H9 (cell line): ENCODE measurements around the gene MXD4. TPM values are rescaled to one million over a fixed set of nuclear protein-coding genes. Genes with fewer than 3 reads are reported as not detected.

Experiments
- DNase-seq: peaks from one replicate; pipeline ENCODE4 v3.0.0-alpha.2; 2017
- H2AFZ ChIP-seq: one replicate; pipeline ENCODE4 v1.6.1; 2013; ENCODE audit warnings: mild to moderate bottlenecking, low read length, control low read depth, moderate library complexity
- H2AK5ac ChIP-seq: 2 replicates; pipeline ENCODE4 v1.6.1; 2013; ENCODE audit warnings: low read length, control low read depth, mixed read lengths; ENCODE audit not compliant: insufficient read length
- H2BK120ac ChIP-seq: one replicate; pipeline ENCODE4 v1.6.1; 2013; ENCODE audit warnings: low read depth, mild to moderate bottlenecking, low read length, control low read depth, inconsistent platforms; ENCODE audit not compliant: poor library complexity, severe bottlenecking
- H2BK12ac ChIP-seq: 2 replicates; pipeline ENCODE4 v1.6.1; 2013; ENCODE audit warnings: low read length, control low read depth, mixed read lengths, low read depth; ENCODE audit not compliant: insufficient read length
- H2BK15ac ChIP-seq: 2 replicates; pipeline ENCODE4 v1.6.1; 2013; ENCODE audit warnings: low read depth, low read length, control low read depth
- H2BK20ac ChIP-seq: one replicate; pipeline ENCODE4 v1.6.1; 2013; ENCODE audit warnings: low read depth, mild to moderate bottlenecking, low read length, control low read depth, inconsistent platforms; ENCODE audit not compliant: poor library complexity, severe bottlenecking
- H2BK5ac ChIP-seq: 2 replicates; pipeline ENCODE4 v1.6.1; 2013; ENCODE audit warnings: low read length, control low read depth, mixed read lengths; ENCODE audit not compliant: insufficient read length
- H3K14ac ChIP-seq: 2 replicates; pipeline ENCODE4 v1.6.1; 2013; ENCODE audit warnings: low read length, control low read depth; ENCODE audit not compliant: insufficient read depth
- H3K18ac ChIP-seq: 2 replicates; pipeline ENCODE4 v1.6.1; 2013; ENCODE audit warnings: low read depth, mild to moderate bottlenecking, mixed read lengths, low read length, control low read depth; ENCODE audit not compliant: insufficient read length
- H3K23ac ChIP-seq: 2 replicates; pipeline ENCODE4 v1.6.1; 2013; ENCODE audit warnings: low read length, control low read depth, mixed read lengths, low read depth; ENCODE audit not compliant: insufficient read length
- H3K23me2 ChIP-seq: 2 replicates; pipeline ENCODE4 v1.6.1; 2013; ENCODE audit warnings: low read depth, mild to moderate bottlenecking, mixed read lengths, low read length, control low read depth; ENCODE audit not compliant: insufficient read length, poor library complexity, severe bottlenecking
- H3K27ac ChIP-seq: 2 replicates; pipeline ENCODE4 v1.5.1; 2013; ENCODE audit warnings: low read length, control low read depth, mixed read lengths, low read depth; ENCODE audit not compliant: insufficient read length
- H3K27me3 ChIP-seq: 2 replicates; pipeline ENCODE4 v1.6.1; 2013; ENCODE audit warnings: low read length, control low read depth, inconsistent platforms; ENCODE audit not compliant: insufficient read depth
- H3K4ac ChIP-seq: 2 replicates; pipeline ENCODE4 v1.6.1; 2013; ENCODE audit warnings: low read depth, mild to moderate bottlenecking, control low read depth, inconsistent platforms, low read length, moderate library complexity
- H3K4me1 ChIP-seq: 2 replicates; pipeline ENCODE4 v1.6.1; 2013; ENCODE audit warnings: low read length, control low read depth, inconsistent platforms; ENCODE audit not compliant: insufficient read depth
- H3K4me2 ChIP-seq: 2 replicates; pipeline ENCODE4 v1.6.1; 2013; ENCODE audit warnings: low read length, control low read depth, mixed read lengths; ENCODE audit not compliant: insufficient read length, insufficient read depth
- H3K56ac ChIP-seq: 2 replicates; pipeline ENCODE4 v1.6.1; 2013; ENCODE audit warnings: low read depth, mild to moderate bottlenecking, mixed read lengths, low read length, control low read depth; ENCODE audit not compliant: insufficient read length
- H3K79me1 ChIP-seq: 2 replicates; pipeline ENCODE4 v1.6.1; 2013; ENCODE audit warnings: low read depth, mild to moderate bottlenecking, moderate library complexity, low read length, control low read depth, inconsistent platforms; ENCODE audit not compliant: insufficient read depth, poor library complexity, severe bottlenecking
- H3K79me2 ChIP-seq: 2 replicates; pipeline ENCODE4 v1.6.1; 2013; ENCODE audit warnings: low read length, control low read depth, inconsistent platforms; ENCODE audit not compliant: insufficient read depth
- H3K9ac ChIP-seq: 2 replicates; pipeline ENCODE4 v1.6.1; 2013; ENCODE audit warnings: low read length, control low read depth, mixed read lengths; ENCODE audit not compliant: insufficient read length; ENCODE audit errors: extremely low read depth
- H3K9me3 ChIP-seq: one replicate; pipeline ENCODE4 v1.6.1; 2013; ENCODE audit warnings: low read depth, low read length, inconsistent platforms; ENCODE audit not compliant: control insufficient read depth
- H3T11ph ChIP-seq: one replicate; pipeline ENCODE4 v1.6.1; 2013; ENCODE audit warnings: mild to moderate bottlenecking, low read length, control low read depth, inconsistent platforms
- H4K20me1 ChIP-seq: one replicate; pipeline ENCODE4 v1.6.1; 2013; ENCODE audit not compliant: control insufficient read depth, insufficient read length, insufficient read depth
- H4K5ac ChIP-seq: 2 replicates; pipeline ENCODE4 v1.6.1; 2013; ENCODE audit warnings: low read depth, mild to moderate bottlenecking, mixed read lengths, low read length, control low read depth; ENCODE audit not compliant: insufficient read length
- H4K8ac ChIP-seq: replicated peaks from 2 replicates; pipeline ENCODE4 v1.6.1; 2013; ENCODE audit warnings: low read length, control low read depth, mixed read lengths, low read depth; ENCODE audit not compliant: insufficient read length
- H4K91ac ChIP-seq: 2 replicates; pipeline ENCODE4 v1.6.1; 2013; ENCODE audit warnings: low read depth, mild to moderate bottlenecking, moderate library complexity, mixed read lengths, low read length, control low read depth; ENCODE audit not compliant: insufficient read length
- H3K27ac Mint-ChIP-seq, 3 experiments: 2 replicates in 2 of 3; 3 replicates in 1 of 3; pipeline ENCODE4 v1.8.0; 2020 to 2021; ENCODE audit warnings: mixed read lengths in 3 of 3, mild to moderate bottlenecking in 1 of 3, moderate library complexity in 1 of 3
- H3K27me3 Mint-ChIP-seq: 2 replicates; pipeline ENCODE4 v1.8.0; 2021; ENCODE audit warnings: low read depth, mild to moderate bottlenecking, moderate library complexity, mixed read lengths
- H3K36me3 Mint-ChIP-seq, 3 experiments: 2 replicates in 2 of 3; 3 replicates in 1 of 3; pipeline ENCODE4 v1.8.0; 2020 to 2021; ENCODE audit warnings: low read depth in 3 of 3, mixed read lengths in 3 of 3; ENCODE audit not compliant: insufficient read depth in 1 of 3
- H3K4me1 Mint-ChIP-seq, 2 experiments: 2 replicates each; pipeline ENCODE4 v1.8.0; 2020; ENCODE audit warnings: mixed read lengths in 2 of 2
- H3K4me3 Mint-ChIP-seq, 2 experiments: 2 replicates in 1 of 2; 3 replicates in 1 of 2; pipeline ENCODE4 v1.8.0; 2020 to 2021; ENCODE audit warnings: mild to moderate bottlenecking in 2 of 2, mixed read lengths in 2 of 2, moderate library complexity in 1 of 2
- H3K9me3 Mint-ChIP-seq, 2 experiments: 2 replicates in 1 of 2; 3 replicates in 1 of 2; pipeline ENCODE4 v1.8.0; 2020; ENCODE audit warnings: mild to moderate bottlenecking in 2 of 2, mixed read lengths in 2 of 2, moderate library complexity in 1 of 2
- CTCF ChIP-seq: fragments of 200-600 bp; sonication (generic); conservative IDR thresholded peaks from 3 replicates; pipeline ENCODE4 v1.8.0; 2021; ENCODE audit warnings: antibody characterized with exemption, mild to moderate bottlenecking
- WGBS: extraction: QIAGEN DNeasy Blood & Tissue Kit; methylation state at CpG from one replicate; pipeline ENCODE4 v1.1.7; 2013; ENCODE audit warnings: missing lambda C conversion rate, low lambda C conversion rate, mixed read lengths; ENCODE audit not compliant: insufficient read length; ENCODE audit errors: extremely low coverage; 5-methylcytosine and 5-hydroxymethylcytosine counted together
- total RNA-seq: library from RNA; stranded (reverse); gene quantifications from 2 replicates; pipeline ENCODE4 v1.2.1, GENCODE V29; 2021

MXD4 gene
- total RNA-seq, 1 experiment from 2014 or later = 24.1 TPM

- Histone ChIP-seq H3K27me3 (no peaks in the 10 kb centered on the region), H3K27ac (no peak overlapping the region), H3K56ac (no peak overlapping the region), H2BK5ac (no peak overlapping the region), H3K79me1 (no peaks in the 10 kb centered on the region), H4K91ac (no peak overlapping the region), H3K18ac (no peak overlapping the region), H4K20me1 (no peaks in the 10 kb centered on the region), H3K4me1 (no peaks in the 10 kb centered on the region), H2BK120ac (no peak overlapping the region), H2BK20ac (no peak overlapping the region), H2BK15ac (no peak overlapping the region), H3K14ac (no peak overlapping the region; the same call in 1 of the 2 replicates), H3K23ac (no peak overlapping the region), H2AFZ (no peak overlapping the region), H3K4me2 (no peak overlapping the region), H3T11ph (no peak overlapping the region), H2AK5ac (no peak overlapping the region), H3K9ac (no peak overlapping the region), H3K79me2 (no peaks in the 10 kb centered on the region), H4K5ac (no peak overlapping the region), H3K4ac (no peak overlapping the region), H2BK12ac (no peak overlapping the region), H3K9me3 (no peaks in the 10 kb centered on the region), H3K23me2 (no peaks in the 10 kb centered on the region), H4K8ac (no peak overlapping the region)
- no peak for DNase-seq
- no peaks in the 10 kb centered on the region for H3K27me3 Mint-ChIP-seq
- no peaks in the 10 kb centered on the region for H3K4me1 Mint-ChIP-seq
- TF ChIP-seq CTCF = no peak
- peaks cover 5 to 18% (median 12%) of the 10 kb centered on the region in 3 experiments; a peak in 5 of 7 replicates for H3K36me3 Mint-ChIP-seq
- no peak overlapping the region; a peak in 1 of 7 replicates for H3K27ac Mint-ChIP-seq
- H3K4me3 Mint-ChIP-seq = no peak overlapping the region; a peak in 1 of 5 replicates
- H3K9me3 Mint-ChIP-seq = no peaks in the 10 kb centered on the region
- no CpG with 5 or more reads among the region's 25 CpGs for WGBS
Measured at GRCh38 chr4:2251073-2251794, 10.7 kb downstream of the MXD4 start.
